Psoas muscle (tissue), 8 donors: ENCODE results near the gene AKT2. TPM values are rescaled to one million over a fixed set of nuclear protein-coding genes. Genes with fewer than 3 reads are reported as not detected.

Experiments
- ATAC-seq, 4 donors: fragments of 200-7000 bp; cut with Tn5 transposase; one replicate each; pipeline ENCODE4 v1.9.1; 2020; ENCODE audit warnings: moderate library complexity in 3 of 4, mild to moderate bottlenecking in 2 of 4
- DNase-seq, 2 donors: peaks; one replicate each; pipeline ENCODE4 v3.0.0-alpha.2; 2020
- H3K27ac ChIP-seq: fragments of 200-600 bp; one replicate; pipeline ENCODE4 v1.8.0; 2022
- H3K27me3 ChIP-seq, 3 donors: fragments of 200-600 bp in 1 of 3; one replicate each; pipeline versions ENCODE4 v1.6.1 to v1.8.0; 2013 to 2022; ENCODE audit warnings: low read length in 2 of 3, mild to moderate bottlenecking in 2 of 3, moderate library complexity in 1 of 3; ENCODE audit not compliant: insufficient read depth in 3 of 3
- H3K36me3 ChIP-seq, 2 donors: fragments of 200-600 bp in 1 of 2; one replicate each; pipeline versions ENCODE4 v1.6.1 to v1.8.0; 2013 to 2022; ENCODE audit warnings: low read depth in 1 of 2, mild to moderate bottlenecking in 1 of 2, moderate library complexity in 1 of 2; ENCODE audit not compliant: insufficient read depth in 1 of 2
- H3K4me1 ChIP-seq: fragments of 200-600 bp; one replicate; pipeline ENCODE4 v1.8.0; 2022
- H3K4me3 ChIP-seq: fragments of 200-600 bp; one replicate; pipeline ENCODE4 v1.8.0; 2022; ENCODE audit warnings: mild to moderate bottlenecking
- H3K9me3 ChIP-seq: fragments of 200-600 bp; one replicate; pipeline ENCODE4 v1.8.0; 2022
- CTCF ChIP-seq: fragments of 200-600 bp; IDR thresholded peaks from one replicate; pipeline ENCODE4 v1.8.0; 2022; ENCODE audit warnings: antibody characterized with exemption
- WGBS, 3 donors: extraction: QIAGEN DNeasy Blood & Tissue Kit; methylation state at CpG; one replicate each; pipeline versions ENCODE4 v1.1.6 to v1.1.7; 2013; 5-methylcytosine and 5-hydroxymethylcytosine counted together
- intact Hi-C, 2 donors: fragments of 100-400 bp; cut with DNase I; formaldehyde crosslinking; loops; one replicate each; pipeline versions ENCODE4 v1.11.0 to v1.14.2; 2022
- polyA plus RNA-seq, 3 donors: library from polyadenylated mRNA; stranded (reverse); fragments of 200-250 nt; gene quantifications; one replicate each; pipeline ENCODE4 v1.2.3, GENCODE V29; 2013
- total RNA-seq, 4 donors: library from RNA; stranded (reverse); fragmentation: NEBNext Ultra II Directional in 2 of 4; extraction: Animal tissue kit (Norgen Biotek cat#: 25700) in 2 of 4; gene quantifications; one replicate each; pipeline versions ENCODE4 v1.2.1 to v1.2.4, GENCODE V29; 2021 to 2023
- donor health status: healthy with polysubstance abuse.
- donor health status: DM: no; HTN: no; CAD: no; lungs with moderate emphysema.
- donor health status: Bipolar disorder and iron deficiency.
- donor health status: healthy.
- donor health status: DM: yes; HTN: yes; CAD: no.
- donor health status: DM: no; HTN: no; CAD: no.
- donor health status: DM: no; HTN: no; CAD: no.
- donor health status: DM: yes; HTN: yes; CAD: no.

Gene AKT2
- total and polyA plus RNA-seq, 7 donors: 81.8 to 194 (median 139) TPM

GRCh38 chr19:40321076-40321475, 35.9 kb upstream of the AKT2 start:
- ATAC-seq: no peak
- Histone ChIP-seq H3K36me3 (peaks cover 3 to 74% of the 10 kb centered on the region in 2 donors), H3K9me3 (no peaks in the 10 kb centered on the region), H3K27me3 (no peaks in the 10 kb centered on the region), H3K4me3 (no peak overlapping the region), H3K4me1 (no peaks in the 10 kb centered on the region), H3K27ac (no peak overlapping the region)
- no peak for DNase-seq
- WGBS, 3 donors: 94 to 96% (median 94%) methylated on average over 18 of the region's 18 CpGs
- no peak for TF ChIP-seq CTCF
- intact Hi-C loops: no loop called here

- ATAC-seq: no peak
- Histone ChIP-seq H3K4me3 (no peak overlapping the region), H3K27ac (no peak overlapping the region), H3K9me3 (no peaks in the 10 kb centered on the region), H3K36me3 (peaks cover 3 to 69% of the 10 kb centered on the region in 2 donors), H3K27me3 (no peaks in the 10 kb centered on the region), H3K4me1 (no peaks in the 10 kb centered on the region)
- DNase-seq: no peak
- WGBS, 3 donors: 85 to 89% (median 85%) methylated on average over 7 of the region's 7 CpGs
- intact Hi-C loops: no loop called here
- no peak for TF ChIP-seq CTCF
Measured at GRCh38 chr19:40320558-40320935, 35.4 kb upstream of the AKT2 start.

GRCh38 chr19:40317338-40317737, 32.2 kb upstream of the AKT2 start:
- WGBS, 3 donors: 58 to 71% (median 70%) methylated on average over 7 of the region's 7 CpGs
- DNase-seq: no peak
- Histone ChIP-seq H3K36me3 (peaks cover 3 to 37% of the 10 kb centered on the region in 2 donors), H3K4me1 (no peaks in the 10 kb centered on the region), H3K9me3 (no peaks in the 10 kb centered on the region), H3K27ac (no peak overlapping the region), H3K4me3 (no peak overlapping the region), H3K27me3 (no peaks in the 10 kb centered on the region)
- intact Hi-C loops: loop anchor here in 1 of 2 donors (10.0 kb wide), 1 partner anchor 207 kb away; no protein-coding TSS in a partner anchor
- ATAC-seq: no peak
- TF ChIP-seq CTCF: no peak

- TF ChIP-seq CTCF: no peak
- Histone ChIP-seq H3K27ac (peak overlapping the region; percentile 10), H3K9me3 (no peaks in the 10 kb centered on the region), H3K4me1 (no peaks in the 10 kb centered on the region), H3K4me3 (no peak overlapping the region), H3K27me3 (no peaks in the 10 kb centered on the region), H3K36me3 (peaks cover 0 to 23% of the 10 kb centered on the region in 2 donors)
- DNase-seq: no peak
- peak; percentile 26 to 38 (median 30) for ATAC-seq
- 64 to 78% (median 71%) methylated on average over 5 of the region's 5 CpGs for WGBS, 3 donors
- intact Hi-C loops: loop anchor here in 1 of 2 donors (10.0 kb wide), 1 partner anchor 209 kb away; no protein-coding TSS in a partner anchor
Measured at GRCh38 chr19:40315812-40316470, 30.8 kb upstream of the AKT2 start.
